HG02981 (cell line): ENCODE results near the gene G0S2.

Experiments
- ATAC-seq: cut with Tn5 transposase; IDR thresholded peaks from one replicate; pipeline ENCODE4 v1.9.1; 2021; ENCODE audit warnings: mild to moderate bottlenecking, moderate library complexity; ENCODE audit not compliant: unreplicated experiment

G0S2 gene

GRCh38 chr1:209674957-209675564 lies at the start of gene G0S2:
G0S2 (plus strand) TSS chr1:209675412; CDS start chr1:209675685, 273 bp downstream.
- no peak for ATAC-seq

GRCh38 chr1:209625791-209626285 lies 49.4 kb upstream of the G0S2 start:
- no peak for ATAC-seq

- ATAC-seq = no peak
Observed at GRCh38 chr1:209626346-209627026, 48.7 kb upstream of the G0S2 start.

- peak; percentile 12 for ATAC-seq
Observed at GRCh38 chr1:209627027-209627731, 48.0 kb upstream of the G0S2 start.

- peak; percentile 69 for ATAC-seq
Observed at GRCh38 chr1:209627732-209628196, 47.4 kb upstream of the G0S2 start.

- no peak for ATAC-seq
Observed at GRCh38 chr1:209628618-209629299, 46.5 kb upstream of the G0S2 start.

GRCh38 chr1:209629621-209630382 lies 45.4 kb upstream of the G0S2 start:
- no peak for ATAC-seq

- no peak for ATAC-seq
Observed at GRCh38 chr1:209630383-209631225, 44.6 kb upstream of the G0S2 start.

- no peak for ATAC-seq
Observed at GRCh38 chr1:209633335-209633997, 41.7 kb upstream of the G0S2 start.

GRCh38 chr1:209634005-209634737 lies 41.0 kb upstream of the G0S2 start:
- no peak for ATAC-seq

GRCh38 chr1:209635850-209636249 lies 39.4 kb upstream of the G0S2 start:
- ATAC-seq = no peak

- no peak for ATAC-seq
Observed at GRCh38 chr1:209641832-209642172, 33.4 kb upstream of the G0S2 start.

- no peak for ATAC-seq
Observed at GRCh38 chr1:209642816-209643215, 32.4 kb upstream of the G0S2 start.

- ATAC-seq = no peak
Observed at GRCh38 chr1:209643285-209644020, 31.8 kb upstream of the G0S2 start.

GRCh38 chr1:209645574-209646452 lies 29.4 kb upstream of the G0S2 start:
- no peak for ATAC-seq

- no peak for ATAC-seq
Observed at GRCh38 chr1:209646558-209646957, 28.7 kb upstream of the G0S2 start.

- ATAC-seq = no peak
Observed at GRCh38 chr1:209647156-209647555, 28.1 kb upstream of the G0S2 start.
